GM18520 (cell line): ENCODE measurements around the gene CALM1.

Source experiments
- ATAC-seq: cut with Tn5 transposase; IDR thresholded peaks from one replicate; pipeline ENCODE4 v1.9.1; 2021; ENCODE audit not compliant: unreplicated experiment

Gene CALM1

DNA sequence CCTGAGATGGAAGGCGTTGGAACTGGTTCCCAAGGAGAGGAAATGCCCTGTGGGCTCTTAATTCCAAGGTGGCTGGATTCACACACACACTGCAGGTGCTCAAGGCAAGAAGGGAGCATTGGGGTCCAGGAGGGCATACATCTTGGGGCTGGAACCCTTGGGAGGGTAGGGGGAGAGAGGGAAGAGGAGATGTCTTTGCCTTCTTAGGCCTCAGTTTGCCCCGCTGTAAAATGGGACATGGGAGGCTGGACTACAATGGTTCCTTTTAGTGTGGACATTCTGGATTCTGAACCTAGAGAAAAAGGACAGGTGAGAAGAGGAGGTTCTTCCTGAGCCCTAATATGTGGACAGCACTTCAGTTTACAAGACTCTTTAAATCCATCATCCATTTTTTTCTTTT, 43.8 kb downstream of the CALM1 start:
- no peak for ATAC-seq

DNA sequence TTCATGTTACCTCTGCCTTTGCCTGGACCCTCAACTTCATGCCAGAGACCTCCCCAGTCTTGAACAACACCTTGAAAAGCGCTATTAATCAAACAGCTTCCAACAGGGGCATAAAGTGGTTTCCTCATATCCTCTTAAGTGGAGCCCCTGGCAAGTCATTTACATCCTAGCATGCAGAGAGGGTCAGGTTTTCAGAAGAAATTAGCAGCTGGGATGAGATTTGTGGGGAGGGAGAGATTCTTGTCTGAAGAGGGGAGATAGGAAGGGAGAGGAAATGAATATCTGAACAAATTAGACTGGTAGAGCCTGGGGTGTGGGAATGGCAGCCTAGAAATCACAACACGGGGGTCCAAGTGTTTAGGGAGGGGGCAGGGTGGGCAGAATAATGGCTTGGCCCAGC, 45.6 kb downstream of the CALM1 start:
- no peak for ATAC-seq

DNA sequence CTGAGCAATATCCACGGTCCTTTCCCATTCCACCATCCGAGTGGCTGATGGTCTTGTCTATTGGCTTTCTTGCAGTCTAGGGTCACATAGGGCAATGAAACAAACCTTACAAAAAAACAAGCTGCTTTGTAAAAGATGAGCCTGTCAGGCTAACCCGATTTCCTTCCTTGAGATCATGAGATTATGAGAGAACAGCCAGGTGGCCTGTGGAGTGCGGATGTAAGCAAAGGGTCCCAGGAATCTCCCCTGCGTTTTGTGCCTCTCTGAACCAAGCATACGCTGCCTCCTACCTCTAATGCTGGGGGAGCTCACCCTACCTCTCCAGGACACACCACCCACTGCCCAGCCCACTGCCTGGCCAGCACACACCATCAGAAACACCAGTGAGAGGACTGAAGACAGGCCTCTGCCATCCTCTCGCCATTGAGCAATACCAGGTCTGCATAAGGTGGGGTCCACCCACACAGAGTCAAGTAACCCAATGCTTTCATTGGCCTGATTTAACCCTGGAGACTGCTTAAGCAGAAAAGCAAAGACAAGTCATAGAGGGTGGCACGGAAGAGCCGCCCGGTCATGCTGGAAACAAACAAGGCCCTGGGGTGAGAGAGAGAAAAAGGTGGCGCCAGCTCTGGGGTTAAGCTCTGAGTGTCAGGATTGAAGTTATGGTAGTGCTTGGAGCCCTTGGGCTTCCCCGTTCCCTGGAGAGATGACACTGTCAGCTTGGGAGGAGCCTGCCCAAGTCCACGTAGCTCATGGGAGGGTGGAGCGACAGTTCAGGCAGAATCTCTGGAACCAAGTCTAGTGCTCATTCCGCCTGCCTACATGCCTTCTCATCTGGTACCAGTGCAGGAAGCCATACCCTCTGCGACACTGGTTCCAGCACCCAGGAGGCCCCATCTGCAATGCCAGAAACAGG, 46.6 kb downstream of the CALM1 start:
- no peak for ATAC-seq

DNA sequence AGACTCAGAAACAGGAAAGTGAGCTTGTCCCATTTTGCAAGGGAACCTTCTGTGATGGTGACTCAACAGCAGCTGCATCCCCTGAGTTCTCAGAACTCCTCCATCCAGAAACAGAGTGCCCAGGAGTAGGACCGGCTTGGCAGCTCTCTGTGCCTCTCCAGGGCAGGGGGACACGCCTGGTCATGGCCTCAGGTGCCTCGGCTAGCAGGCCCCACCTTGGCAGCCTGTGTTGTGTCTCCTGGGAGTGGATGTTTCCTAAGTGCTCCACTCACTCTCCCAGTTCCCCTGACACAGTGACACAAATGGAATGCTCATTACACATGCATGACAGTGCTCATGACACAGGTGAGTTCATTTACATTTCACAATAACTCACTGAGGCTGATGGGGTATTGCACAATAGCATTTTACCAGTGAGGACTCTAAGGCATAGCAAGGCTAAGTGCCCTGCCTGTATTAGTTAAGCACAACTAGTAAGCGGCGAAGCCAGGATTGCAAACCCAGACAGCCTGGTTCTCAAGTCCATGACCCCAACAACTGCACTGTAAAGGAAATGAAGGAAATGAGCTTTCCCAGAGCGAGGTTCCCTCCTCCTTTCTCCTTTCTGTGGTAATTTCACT, 47.4 kb downstream of the CALM1 start:
- no peak for ATAC-seq

DNA sequence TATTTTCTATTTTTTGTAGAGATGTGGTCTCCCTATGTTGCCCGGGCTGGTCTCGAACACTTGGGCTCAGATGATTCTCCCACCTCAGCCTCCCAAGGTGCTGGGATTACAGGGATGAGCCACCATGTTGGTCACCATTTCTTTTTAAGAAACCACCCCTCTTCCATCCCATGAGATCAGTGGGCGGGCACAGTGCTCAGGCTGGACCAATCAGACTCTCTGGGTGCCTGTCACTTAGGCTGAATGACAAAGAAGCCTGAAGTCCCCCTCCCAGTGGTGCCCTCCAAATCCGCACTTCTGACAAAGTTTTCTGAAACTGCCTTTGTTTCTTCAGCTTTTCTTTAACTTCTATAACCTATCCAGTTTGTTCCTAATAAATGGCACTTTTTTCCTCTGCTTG, 48.2 kb downstream of the CALM1 start:
- ATAC-seq, result no peak

DNA sequence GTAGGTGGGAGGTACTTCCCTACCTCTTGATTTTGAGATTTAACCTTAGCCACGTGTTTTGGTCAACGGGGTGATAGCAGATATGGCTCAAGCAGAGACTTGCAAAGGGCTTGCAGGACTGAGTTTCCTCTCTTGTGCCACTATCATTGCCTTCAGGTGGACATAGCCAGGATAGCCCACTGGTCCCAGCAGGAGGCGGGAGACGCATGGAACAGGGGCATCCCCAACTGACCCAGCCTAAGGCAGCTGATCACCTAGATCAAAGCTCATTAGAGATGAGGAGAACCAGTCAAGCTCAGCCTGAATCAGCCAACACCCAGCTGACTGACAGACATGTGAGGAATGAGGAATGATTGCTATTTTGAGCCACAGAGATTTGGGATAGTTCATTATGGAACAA, 49.6 kb downstream of the CALM1 start:
- ATAC-seq, result no peak

DNA sequence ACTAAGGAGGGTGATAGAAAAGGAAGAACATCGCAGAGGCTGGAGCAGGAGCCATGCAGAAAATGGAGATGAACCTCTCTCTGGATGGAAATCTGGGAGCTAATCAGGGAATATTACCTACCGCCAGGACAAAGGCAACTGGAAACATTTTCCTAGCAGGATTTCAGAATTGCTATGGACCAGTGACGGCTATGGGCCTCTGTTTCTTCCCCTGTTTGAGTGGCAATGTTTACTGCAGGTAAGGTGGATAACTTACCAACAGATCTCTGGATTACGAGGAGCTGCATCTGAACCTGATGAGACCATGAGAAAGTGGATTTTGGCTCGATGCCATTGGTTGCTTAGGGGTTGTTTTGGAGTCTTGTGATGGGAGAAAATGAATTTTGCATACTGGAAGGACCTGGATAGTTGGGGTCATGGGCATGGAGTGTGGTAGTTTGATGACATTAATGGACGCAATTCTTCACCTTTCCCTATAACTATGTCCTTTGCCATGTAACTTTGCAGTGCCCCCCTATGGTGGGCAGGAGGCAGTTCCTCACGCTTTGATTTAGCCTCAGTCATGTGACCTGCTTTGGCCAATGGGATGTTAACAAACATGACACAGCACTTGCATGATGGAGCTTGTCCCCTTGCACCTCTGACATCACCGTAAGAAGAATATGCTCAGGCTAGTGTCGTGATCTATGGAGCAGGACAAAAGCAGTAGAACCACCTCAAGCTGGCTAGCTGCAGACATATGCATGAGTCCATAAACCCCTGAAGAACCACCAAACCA, 51.1 kb downstream of the CALM1 start:
- ATAC-seq, result no peak

DNA sequence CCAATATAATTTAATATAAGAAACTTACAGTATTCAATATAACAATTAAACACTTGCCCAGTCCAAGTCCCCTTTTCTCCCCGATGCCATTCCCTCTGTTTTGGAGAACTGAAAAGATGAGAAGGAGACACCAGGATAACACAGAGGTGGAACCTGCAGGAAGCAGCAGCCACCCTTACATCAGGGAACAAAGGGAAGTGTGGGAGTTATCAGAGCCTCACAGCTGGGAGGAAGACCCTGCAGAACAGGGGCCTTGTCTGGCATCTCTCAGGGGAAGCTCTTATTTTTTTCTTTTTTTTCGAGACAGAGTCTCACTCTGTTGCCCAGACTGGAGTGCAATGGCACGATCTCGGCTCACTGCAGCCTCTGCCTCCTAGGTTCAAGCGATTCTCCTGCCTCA, 52.6 kb downstream of the CALM1 start:
- no peak for ATAC-seq

DNA sequence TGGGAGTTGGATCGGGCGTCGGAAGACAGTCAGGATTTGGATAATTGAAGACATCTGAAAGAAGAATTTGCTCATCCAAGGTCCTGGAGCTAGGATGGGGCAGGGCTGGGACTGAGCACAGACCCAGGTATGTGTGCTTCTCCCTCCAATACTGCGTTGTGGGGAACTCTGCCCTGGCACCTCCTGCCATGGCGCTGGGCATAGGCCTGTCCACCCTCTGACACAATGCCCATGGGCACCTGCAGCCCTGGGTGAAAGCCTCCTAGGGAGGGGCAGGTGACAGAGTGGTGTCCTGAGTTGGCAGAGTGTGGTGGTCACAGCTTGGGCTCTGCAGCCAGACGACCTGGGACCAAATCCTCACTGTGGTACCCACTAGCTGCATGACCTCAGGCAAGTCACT, 53.3 kb downstream of the CALM1 start:
- no peak for ATAC-seq

DNA sequence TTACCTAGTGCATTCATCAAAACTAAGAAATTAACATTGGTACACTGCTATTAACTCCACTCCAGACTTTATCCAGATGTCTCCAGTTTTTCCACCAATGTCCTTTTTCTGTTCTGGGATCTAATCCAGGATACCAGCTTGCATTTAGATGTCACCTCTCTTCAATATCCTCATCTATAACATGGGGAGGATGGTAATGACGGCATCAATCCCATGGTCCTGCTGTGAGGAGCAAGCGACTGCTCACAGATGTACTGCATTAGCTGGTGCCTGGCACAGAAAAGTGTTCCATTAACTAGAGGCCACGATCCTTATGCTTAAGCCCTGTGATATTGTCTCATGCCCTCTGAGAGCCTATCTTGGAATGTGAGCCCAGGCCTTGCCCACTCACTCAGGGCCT, 53.8 kb downstream of the CALM1 start:
- ATAC-seq, result no peak

DNA sequence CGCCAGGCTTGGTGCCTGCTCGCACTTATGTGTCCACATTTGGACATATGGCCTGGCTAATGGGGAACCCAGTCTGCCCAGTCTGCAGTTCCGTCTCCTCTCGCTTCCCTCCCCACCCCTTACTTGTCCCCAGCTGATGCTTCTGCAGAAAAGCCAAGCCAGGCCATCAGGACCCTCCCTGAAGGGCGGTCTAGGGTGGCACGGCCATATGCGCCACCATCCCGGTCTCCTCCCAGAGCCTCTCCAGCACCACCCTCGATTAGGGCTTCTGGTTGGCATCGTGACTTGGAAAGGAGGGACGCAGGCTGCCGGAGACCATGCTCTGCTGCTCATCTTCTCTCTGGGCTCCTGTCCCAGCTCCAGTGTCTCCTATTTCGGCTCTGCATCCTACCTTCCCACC, 54.6 kb downstream of the CALM1 start:
- ATAC-seq, result no peak

DNA sequence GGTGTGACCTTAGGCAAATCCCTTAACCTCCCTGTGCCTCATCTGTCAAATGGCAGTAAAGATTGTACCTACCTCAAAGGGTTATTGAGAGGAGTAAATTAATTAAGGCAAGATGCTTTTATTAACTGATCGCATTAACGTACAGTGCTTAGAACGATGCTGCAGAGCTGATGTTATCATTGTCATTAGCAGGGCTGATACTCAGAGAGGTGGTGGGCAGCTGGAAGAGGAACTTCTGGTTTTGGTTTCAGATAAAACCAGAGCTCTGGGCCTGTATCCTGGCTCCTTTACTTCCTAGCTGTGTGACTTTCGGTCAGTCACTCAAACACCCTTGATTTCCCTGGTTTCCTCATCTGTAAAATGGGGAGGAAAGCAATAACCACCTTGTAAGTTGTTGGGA, 55.1 kb downstream of the CALM1 start:
- no peak for ATAC-seq

DNA sequence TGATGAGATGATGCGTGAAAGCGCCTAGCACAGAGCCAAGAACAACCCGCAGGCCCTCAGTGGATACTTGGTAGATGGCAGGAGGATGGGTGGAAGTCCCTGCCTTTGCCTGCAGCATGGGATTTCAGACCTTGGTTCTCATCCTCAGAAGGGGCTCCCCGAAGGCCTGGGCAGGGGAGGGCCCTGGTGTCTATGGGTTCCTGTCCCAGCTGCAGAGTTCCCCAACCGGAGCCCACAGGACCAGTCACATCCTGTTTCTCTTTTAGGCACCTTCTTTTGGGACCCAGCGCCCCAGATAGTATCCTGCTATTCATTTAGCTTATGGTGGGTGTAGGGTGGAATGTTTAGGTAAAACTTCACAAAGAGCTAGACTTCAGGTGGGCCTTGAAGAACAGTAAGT, 55.5 kb downstream of the CALM1 start:
- no peak for ATAC-seq

DNA sequence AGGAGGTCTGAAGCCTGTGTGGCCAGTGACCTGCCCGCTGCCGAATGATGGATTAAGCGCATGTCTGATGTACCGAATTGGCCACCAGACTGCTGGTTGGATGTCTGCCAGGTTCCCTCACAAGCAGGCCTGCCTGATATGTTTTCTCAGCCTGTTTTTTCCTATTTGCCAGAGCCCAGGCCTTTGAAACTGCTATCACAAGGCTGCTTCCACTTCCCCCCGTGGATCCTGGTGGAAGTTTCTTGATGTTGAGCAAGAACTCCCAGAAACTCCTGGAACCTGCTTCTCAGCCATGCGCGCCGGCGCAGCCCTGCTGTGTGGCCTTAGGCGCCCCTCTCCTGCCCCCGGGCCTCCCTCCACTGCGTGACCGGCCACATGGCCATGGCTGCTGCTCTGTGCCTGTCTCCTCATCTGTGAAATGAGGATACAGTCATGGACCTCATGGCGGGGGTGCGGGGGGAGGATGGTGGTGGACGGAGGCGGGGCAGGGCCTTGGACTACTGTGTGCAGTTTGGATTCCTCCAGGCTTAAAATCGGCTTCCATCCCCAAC, 56.6 kb downstream of the CALM1 start:
- no peak for ATAC-seq

DNA sequence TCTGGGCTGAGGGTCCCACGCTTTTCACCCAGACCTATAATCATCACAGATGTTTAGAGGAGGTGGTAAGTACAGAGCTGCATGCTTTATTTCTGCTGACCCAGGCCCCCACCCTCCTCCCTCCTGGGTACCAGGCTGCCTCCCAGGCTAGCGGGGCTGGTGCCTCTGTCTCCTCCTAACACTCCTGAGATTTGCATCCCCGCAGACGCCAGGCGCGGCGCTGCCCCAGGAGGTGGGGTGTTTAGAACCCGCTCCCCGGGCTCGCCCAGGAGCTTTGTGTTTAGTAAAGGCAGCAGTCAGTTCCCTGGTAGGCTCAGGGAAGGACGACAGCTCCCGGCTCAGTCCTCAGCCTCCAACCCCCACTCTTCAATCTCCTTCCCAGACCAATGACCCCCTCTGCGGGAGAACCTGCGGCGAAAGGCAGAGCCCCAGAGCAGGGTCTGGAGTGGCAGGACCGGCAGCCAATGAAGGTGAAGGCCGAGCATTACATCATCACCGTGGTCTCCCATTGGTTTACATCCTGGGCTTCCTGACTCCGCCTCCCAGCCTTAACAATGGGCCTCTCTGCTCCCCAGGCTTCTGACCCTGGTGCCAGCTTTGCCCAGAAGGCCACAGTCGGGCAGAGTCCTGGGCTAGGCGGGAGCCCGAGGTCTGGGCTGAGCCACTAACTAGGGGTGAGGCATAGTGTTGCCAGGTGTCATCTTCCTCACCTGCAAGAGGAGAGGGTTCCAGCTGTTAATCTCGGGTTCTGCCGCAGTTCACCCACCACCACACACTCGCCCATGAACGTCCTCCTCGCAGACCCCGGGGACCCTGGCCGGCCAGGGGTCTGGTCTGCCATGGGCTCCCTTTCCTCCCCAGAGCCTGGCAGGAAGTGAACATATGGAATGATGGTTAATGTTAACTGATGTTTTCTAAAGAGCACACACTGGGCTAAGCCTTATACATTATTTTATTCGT, 57.5 kb downstream of the CALM1 start:
- ATAC-seq, result no peak

DNA sequence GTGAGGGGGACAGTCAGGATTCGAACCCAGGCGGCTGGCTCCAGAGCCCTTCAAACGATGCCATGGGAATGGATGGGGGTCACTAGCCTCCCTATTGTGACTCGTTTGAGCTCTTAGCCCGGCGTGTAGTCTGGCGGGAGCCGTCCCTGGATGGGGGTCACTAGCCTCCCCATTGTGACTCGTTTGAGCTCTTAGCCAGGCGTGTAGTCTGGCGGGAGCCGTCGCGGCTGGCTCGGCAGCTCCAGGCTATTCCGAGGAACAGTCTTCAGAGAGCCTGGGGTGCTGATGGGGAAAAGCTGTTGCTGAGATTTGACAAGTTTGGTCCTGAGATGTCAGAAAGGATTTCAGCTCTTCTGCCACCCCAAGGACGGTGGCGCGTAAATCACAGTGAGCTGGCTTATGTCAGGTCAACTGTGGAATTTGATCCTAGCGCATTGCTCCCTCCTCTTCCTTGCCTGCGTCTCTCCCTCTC, 58.3 kb downstream of the CALM1 start:
- ATAC-seq, result no peak

DNA sequence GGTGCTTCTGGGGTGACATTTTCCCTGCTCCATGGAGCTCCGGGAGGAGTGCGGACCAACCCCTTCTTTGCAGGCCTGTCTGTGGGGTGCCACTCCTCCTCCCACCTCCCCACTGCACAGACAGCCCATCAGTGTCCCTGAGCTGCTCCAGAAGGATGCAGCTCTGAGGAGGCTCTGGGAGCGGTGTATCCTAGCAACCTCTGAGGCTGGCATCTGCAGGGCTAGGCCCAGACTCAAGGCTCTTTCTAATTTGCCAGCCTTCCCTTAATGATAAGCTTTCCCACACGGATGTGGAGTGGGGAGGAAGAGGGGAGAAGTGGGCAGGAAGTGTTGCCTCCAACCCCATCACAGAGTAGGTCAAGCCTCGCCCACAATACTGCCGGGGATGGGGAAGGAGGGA, 59.7 kb downstream of the CALM1 start:
- no peak for ATAC-seq

DNA sequence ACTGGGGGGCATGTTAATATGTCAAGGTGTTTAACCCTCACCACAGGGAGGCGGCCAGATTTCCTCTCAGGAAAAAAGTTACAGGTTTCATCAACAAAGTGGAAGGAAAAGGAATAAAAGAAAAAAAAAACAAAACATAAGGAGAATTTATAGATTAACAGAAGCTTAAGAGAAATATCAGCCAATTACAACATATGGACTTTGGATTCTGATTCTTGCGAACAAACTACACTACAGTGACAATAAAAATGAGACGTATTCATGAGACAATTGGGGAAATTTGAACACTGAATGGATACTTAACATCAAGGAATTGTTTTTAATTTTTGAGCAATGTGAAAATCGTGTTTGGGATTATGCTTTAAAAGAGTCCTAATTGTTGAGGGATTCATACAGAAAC, 60.4 kb downstream of the CALM1 start:
- ATAC-seq, result no peak
